IPS DF 6.9 (cell line): Measurements from ENCODE around the gene TMEM115.

ENCODE experiments used
- DNase-seq: peaks from one replicate; pipeline ENCODE4 v3.0.0-alpha.2; 2013; ENCODE audit warnings: low read depth, low spot score
- H3K27ac ChIP-seq: one replicate; pipeline ENCODE4 v1.5.1; 2013; ENCODE audit warnings: low read length, control low read depth
- H3K27me3 ChIP-seq: 2 replicates; pipeline ENCODE4 v1.6.1; 2013; ENCODE audit warnings: mild to moderate bottlenecking, low read length; ENCODE audit not compliant: control insufficient read depth, insufficient read depth
- H3K36me3 ChIP-seq: 2 replicates; pipeline ENCODE4 v1.6.1; 2013; ENCODE audit warnings: low read length; ENCODE audit not compliant: control insufficient read depth, insufficient read depth
- H3K4me1 ChIP-seq: 2 replicates; pipeline ENCODE4 v1.6.1; 2013; ENCODE audit warnings: low read length; ENCODE audit not compliant: control insufficient read depth, insufficient read depth
- H3K4me3 ChIP-seq: 2 replicates; pipeline ENCODE4 v1.5.1; 2013; ENCODE audit warnings: mild to moderate bottlenecking, low read length
- H3K9me3 ChIP-seq: 2 replicates; pipeline ENCODE4 v1.6.1; 2013; ENCODE audit warnings: low read length, inconsistent platforms; ENCODE audit not compliant: control insufficient read depth, insufficient read depth
- WGBS: extraction: QIAGEN DNeasy Blood & Tissue Kit; methylation state at CpG from one replicate; pipeline ENCODE4 v1.1.7; 2013; ENCODE audit warnings: mixed read lengths, missing lambda C conversion rate; ENCODE audit not compliant: insufficient read length, insufficient coverage; 5-methylcytosine and 5-hydroxymethylcytosine counted together

TMEM115 gene

GRCh38 chr3:50390508-50391224 is 31.3 kb upstream of the TMEM115 start:
- no peaks in the 10 kb centered on the region for H3K9me3 ChIP-seq
- no peak overlapping the region for H3K4me3 ChIP-seq
- H3K27ac ChIP-seq, result no peak overlapping the region
- no CpG with 5 or more reads among the region's 12 CpGs for WGBS
- no peaks in the 10 kb centered on the region; the same call in 1 of the 2 replicates for H3K36me3 ChIP-seq
- DNase-seq, result no peak
- no peaks in the 10 kb centered on the region for H3K27me3 ChIP-seq
- no peaks in the 10 kb centered on the region; the same call in 1 of the 2 replicates for H3K4me1 ChIP-seq

- H3K4me1 ChIP-seq, result no peaks in the 10 kb centered on the region; the same call in 1 of the 2 replicates
- no peaks in the 10 kb centered on the region; the same call in 1 of the 2 replicates for H3K36me3 ChIP-seq
- no peaks in the 10 kb centered on the region for H3K9me3 ChIP-seq
- H3K27ac ChIP-seq, result no peak overlapping the region
- no peaks in the 10 kb centered on the region for H3K27me3 ChIP-seq
- DNase-seq, result no peak
- no CpG with 5 or more reads among the region's 6 CpGs for WGBS
- no peak overlapping the region for H3K4me3 ChIP-seq
These were observed 30.1 kb upstream of the TMEM115 start for GRCh38 chr3:50389414-50389767.

- DNase-seq, result no peak
- no peaks in the 10 kb centered on the region; the same call in 1 of the 2 replicates for H3K36me3 ChIP-seq
- no peaks in the 10 kb centered on the region for H3K9me3 ChIP-seq
- no peaks in the 10 kb centered on the region for H3K27me3 ChIP-seq
- H3K4me1 ChIP-seq, result no peaks in the 10 kb centered on the region; the same call in 1 of the 2 replicates
- WGBS, result no CpG with 5 or more reads among the region's 22 CpGs
- no peak overlapping the region for H3K27ac ChIP-seq
- no peak overlapping the region for H3K4me3 ChIP-seq
These were observed 29.5 kb upstream of the TMEM115 start for GRCh38 chr3:50388720-50389413.

GRCh38 chr3:50388016-50388719 is 28.8 kb upstream of the TMEM115 start:
- WGBS, result no CpG with 5 or more reads among the region's 25 CpGs
- Histone ChIP-seq H3K27me3 (no peaks in the 10 kb centered on the region), H3K36me3 (no peaks in the 10 kb centered on the region; the same call in 1 of the 2 replicates), H3K27ac (no peak overlapping the region), H3K4me1 (no peaks in the 10 kb centered on the region; the same call in 1 of the 2 replicates), H3K9me3 (no peaks in the 10 kb centered on the region), H3K4me3 (no peak overlapping the region)
- DNase-seq, result no peak

- no peaks in the 10 kb centered on the region; the same call in 1 of the 2 replicates for H3K4me1 ChIP-seq
- no peaks in the 10 kb centered on the region for H3K27me3 ChIP-seq
- H3K36me3 ChIP-seq, result no peaks in the 10 kb centered on the region; the same call in 1 of the 2 replicates
- no peak overlapping the region for H3K27ac ChIP-seq
- no peak for DNase-seq
- H3K9me3 ChIP-seq, result no peaks in the 10 kb centered on the region
- no CpG with 5 or more reads among the region's 13 CpGs for WGBS
- no peak overlapping the region for H3K4me3 ChIP-seq
These were observed 26.4 kb upstream of the TMEM115 start for GRCh38 chr3:50385754-50386153.

GRCh38 chr3:50383750-50384149 is 24.4 kb upstream of the TMEM115 start:
- Histone ChIP-seq H3K4me3 (no peak overlapping the region), H3K36me3 (no peaks in the 10 kb centered on the region; the same call in 1 of the 2 replicates), H3K27ac (no peak overlapping the region), H3K27me3 (no peaks in the 10 kb centered on the region), H3K4me1 (no peaks in the 10 kb centered on the region), H3K9me3 (no peaks in the 10 kb centered on the region)
- WGBS, result no CpG with 5 or more reads among the region's 6 CpGs
- DNase-seq, result no peak

- no peak overlapping the region for H3K27ac ChIP-seq
- WGBS, result no CpG with 5 or more reads among the region's 12 CpGs
- H3K4me1 ChIP-seq, result no peaks in the 10 kb centered on the region
- H3K9me3 ChIP-seq, result no peaks in the 10 kb centered on the region
- H3K27me3 ChIP-seq, result no peaks in the 10 kb centered on the region
- no peak for DNase-seq
- H3K36me3 ChIP-seq, result no peaks in the 10 kb centered on the region; the same call in 1 of the 2 replicates
- no peak overlapping the region for H3K4me3 ChIP-seq
These were observed 23.4 kb upstream of the TMEM115 start for GRCh38 chr3:50382722-50383121.

- H3K27ac ChIP-seq, result no peak overlapping the region
- no peaks in the 10 kb centered on the region; the same call in 1 of the 2 replicates for H3K36me3 ChIP-seq
- H3K4me1 ChIP-seq, result no peaks in the 10 kb centered on the region
- no peaks in the 10 kb centered on the region for H3K9me3 ChIP-seq
- no peak overlapping the region for H3K4me3 ChIP-seq
- H3K27me3 ChIP-seq, result no peaks in the 10 kb centered on the region
- DNase-seq, result no peak
- WGBS, result no CpG with 5 or more reads among the region's 4 CpGs
These were observed 22.1 kb upstream of the TMEM115 start for GRCh38 chr3:50381383-50381782.

- no peaks in the 10 kb centered on the region for H3K9me3 ChIP-seq
- DNase-seq, result no peak
- no peak overlapping the region for H3K4me3 ChIP-seq
- H3K27ac ChIP-seq, result no peak overlapping the region
- no CpG with 5 or more reads among the region's 17 CpGs for WGBS
- H3K36me3 ChIP-seq, result no peaks in the 10 kb centered on the region; the same call in 1 of the 2 replicates
- H3K4me1 ChIP-seq, result no peaks in the 10 kb centered on the region
- no peaks in the 10 kb centered on the region for H3K27me3 ChIP-seq
These were observed 21.2 kb upstream of the TMEM115 start for GRCh38 chr3:50380405-50381085.

- Histone ChIP-seq H3K27ac (no peak overlapping the region), H3K4me1 (peaks cover 4% of the 10 kb centered on the region; the same call in 1 of the 2 replicates), H3K36me3 (peaks cover 2% of the 10 kb centered on the region; the same call in 1 of the 2 replicates), H3K4me3 (no peak overlapping the region), H3K27me3 (no peaks in the 10 kb centered on the region), H3K9me3 (no peaks in the 10 kb centered on the region)
- WGBS, result no CpG with 5 or more reads among the region's 17 CpGs
- no peak for DNase-seq
These were observed 19.4 kb upstream of the TMEM115 start for GRCh38 chr3:50378757-50379156.
